H9 (cell line): ENCODE data around the gene ARHGAP24. TPM values are rescaled to one million over a fixed set of nuclear protein-coding genes. Genes with fewer than 3 reads are reported as not detected.

ENCODE experiments used
- DNase-seq: peaks from one replicate; pipeline ENCODE4 v3.0.0-alpha.2; 2017
- H2AFZ ChIP-seq: one replicate; pipeline ENCODE4 v1.6.1; 2013; ENCODE audit warnings: mild to moderate bottlenecking, low read length, control low read depth, moderate library complexity
- H2AK5ac ChIP-seq: 2 replicates; pipeline ENCODE4 v1.6.1; 2013; ENCODE audit warnings: low read length, control low read depth, mixed read lengths; ENCODE audit not compliant: insufficient read length
- H2BK120ac ChIP-seq: one replicate; pipeline ENCODE4 v1.6.1; 2013; ENCODE audit warnings: low read depth, mild to moderate bottlenecking, low read length, control low read depth, inconsistent platforms; ENCODE audit not compliant: poor library complexity, severe bottlenecking
- H2BK12ac ChIP-seq: 2 replicates; pipeline ENCODE4 v1.6.1; 2013; ENCODE audit warnings: low read length, control low read depth, mixed read lengths, low read depth; ENCODE audit not compliant: insufficient read length
- H2BK15ac ChIP-seq: 2 replicates; pipeline ENCODE4 v1.6.1; 2013; ENCODE audit warnings: low read depth, low read length, control low read depth
- H2BK20ac ChIP-seq: one replicate; pipeline ENCODE4 v1.6.1; 2013; ENCODE audit warnings: low read depth, mild to moderate bottlenecking, low read length, control low read depth, inconsistent platforms; ENCODE audit not compliant: poor library complexity, severe bottlenecking
- H2BK5ac ChIP-seq: 2 replicates; pipeline ENCODE4 v1.6.1; 2013; ENCODE audit warnings: low read length, control low read depth, mixed read lengths; ENCODE audit not compliant: insufficient read length
- H3K14ac ChIP-seq: 2 replicates; pipeline ENCODE4 v1.6.1; 2013; ENCODE audit warnings: low read length, control low read depth; ENCODE audit not compliant: insufficient read depth
- H3K18ac ChIP-seq: 2 replicates; pipeline ENCODE4 v1.6.1; 2013; ENCODE audit warnings: low read depth, mild to moderate bottlenecking, mixed read lengths, low read length, control low read depth; ENCODE audit not compliant: insufficient read length
- H3K23ac ChIP-seq: 2 replicates; pipeline ENCODE4 v1.6.1; 2013; ENCODE audit warnings: low read length, control low read depth, mixed read lengths, low read depth; ENCODE audit not compliant: insufficient read length
- H3K23me2 ChIP-seq: 2 replicates; pipeline ENCODE4 v1.6.1; 2013; ENCODE audit warnings: low read depth, mild to moderate bottlenecking, mixed read lengths, low read length, control low read depth; ENCODE audit not compliant: insufficient read length, poor library complexity, severe bottlenecking
- H3K27ac ChIP-seq: 2 replicates; pipeline ENCODE4 v1.5.1; 2013; ENCODE audit warnings: low read length, control low read depth, mixed read lengths, low read depth; ENCODE audit not compliant: insufficient read length
- H3K27me3 ChIP-seq: 2 replicates; pipeline ENCODE4 v1.6.1; 2013; ENCODE audit warnings: low read length, control low read depth, inconsistent platforms; ENCODE audit not compliant: insufficient read depth
- H3K4ac ChIP-seq: 2 replicates; pipeline ENCODE4 v1.6.1; 2013; ENCODE audit warnings: low read depth, mild to moderate bottlenecking, control low read depth, inconsistent platforms, low read length, moderate library complexity
- H3K4me1 ChIP-seq: 2 replicates; pipeline ENCODE4 v1.6.1; 2013; ENCODE audit warnings: low read length, control low read depth, inconsistent platforms; ENCODE audit not compliant: insufficient read depth
- H3K4me2 ChIP-seq: 2 replicates; pipeline ENCODE4 v1.6.1; 2013; ENCODE audit warnings: low read length, control low read depth, mixed read lengths; ENCODE audit not compliant: insufficient read length, insufficient read depth
- H3K56ac ChIP-seq: 2 replicates; pipeline ENCODE4 v1.6.1; 2013; ENCODE audit warnings: low read depth, mild to moderate bottlenecking, mixed read lengths, low read length, control low read depth; ENCODE audit not compliant: insufficient read length
- H3K79me1 ChIP-seq: 2 replicates; pipeline ENCODE4 v1.6.1; 2013; ENCODE audit warnings: low read depth, mild to moderate bottlenecking, moderate library complexity, low read length, control low read depth, inconsistent platforms; ENCODE audit not compliant: insufficient read depth, poor library complexity, severe bottlenecking
- H3K79me2 ChIP-seq: 2 replicates; pipeline ENCODE4 v1.6.1; 2013; ENCODE audit warnings: low read length, control low read depth, inconsistent platforms; ENCODE audit not compliant: insufficient read depth
- H3K9ac ChIP-seq: 2 replicates; pipeline ENCODE4 v1.6.1; 2013; ENCODE audit warnings: low read length, control low read depth, mixed read lengths; ENCODE audit not compliant: insufficient read length; ENCODE audit errors: extremely low read depth
- H3K9me3 ChIP-seq: one replicate; pipeline ENCODE4 v1.6.1; 2013; ENCODE audit warnings: low read depth, low read length, inconsistent platforms; ENCODE audit not compliant: control insufficient read depth
- H3T11ph ChIP-seq: one replicate; pipeline ENCODE4 v1.6.1; 2013; ENCODE audit warnings: mild to moderate bottlenecking, low read length, control low read depth, inconsistent platforms
- H4K20me1 ChIP-seq: one replicate; pipeline ENCODE4 v1.6.1; 2013; ENCODE audit not compliant: control insufficient read depth, insufficient read length, insufficient read depth
- H4K5ac ChIP-seq: 2 replicates; pipeline ENCODE4 v1.6.1; 2013; ENCODE audit warnings: low read depth, mild to moderate bottlenecking, mixed read lengths, low read length, control low read depth; ENCODE audit not compliant: insufficient read length
- H4K8ac ChIP-seq: replicated peaks from 2 replicates; pipeline ENCODE4 v1.6.1; 2013; ENCODE audit warnings: low read length, control low read depth, mixed read lengths, low read depth; ENCODE audit not compliant: insufficient read length
- H4K91ac ChIP-seq: 2 replicates; pipeline ENCODE4 v1.6.1; 2013; ENCODE audit warnings: low read depth, mild to moderate bottlenecking, moderate library complexity, mixed read lengths, low read length, control low read depth; ENCODE audit not compliant: insufficient read length
- H3K27ac Mint-ChIP-seq, 3 experiments: 2 replicates in 2 of 3; 3 replicates in 1 of 3; pipeline ENCODE4 v1.8.0; 2020 to 2021; ENCODE audit warnings: mixed read lengths in 3 of 3, mild to moderate bottlenecking in 1 of 3, moderate library complexity in 1 of 3
- H3K27me3 Mint-ChIP-seq: 2 replicates; pipeline ENCODE4 v1.8.0; 2021; ENCODE audit warnings: low read depth, mild to moderate bottlenecking, moderate library complexity, mixed read lengths
- H3K36me3 Mint-ChIP-seq, 3 experiments: 2 replicates in 2 of 3; 3 replicates in 1 of 3; pipeline ENCODE4 v1.8.0; 2020 to 2021; ENCODE audit warnings: low read depth in 3 of 3, mixed read lengths in 3 of 3; ENCODE audit not compliant: insufficient read depth in 1 of 3
- H3K4me1 Mint-ChIP-seq, 2 experiments: 2 replicates each; pipeline ENCODE4 v1.8.0; 2020; ENCODE audit warnings: mixed read lengths in 2 of 2
- H3K4me3 Mint-ChIP-seq, 2 experiments: 2 replicates in 1 of 2; 3 replicates in 1 of 2; pipeline ENCODE4 v1.8.0; 2020 to 2021; ENCODE audit warnings: mild to moderate bottlenecking in 2 of 2, mixed read lengths in 2 of 2, moderate library complexity in 1 of 2
- H3K9me3 Mint-ChIP-seq, 2 experiments: 2 replicates in 1 of 2; 3 replicates in 1 of 2; pipeline ENCODE4 v1.8.0; 2020; ENCODE audit warnings: mild to moderate bottlenecking in 2 of 2, mixed read lengths in 2 of 2, moderate library complexity in 1 of 2
- total RNA-seq: library from RNA; stranded (reverse); gene quantifications from 2 replicates; pipeline ENCODE4 v1.2.1, GENCODE V29; 2021
- TF ChIP-seq, protein P1 (sequence below): fragments of 200-600 bp; sonication (generic); conservative IDR thresholded peaks from 3 replicates; pipeline ENCODE4 v1.8.0; 2021; ENCODE audit warnings: antibody characterized with exemption, mild to moderate bottlenecking

ARHGAP24 gene
- total RNA-seq, 1 experiment from 2014 or later = 0.37 TPM

GRCh38 chr4:85940151-85940550 is 465.2 kb downstream of the ARHGAP24 start:
- Mint-ChIP-seq H3K27ac (no peak overlapping the region), H3K4me1 (no peaks in the 10 kb centered on the region), H3K4me3 (no peak overlapping the region), H3K9me3 (no peaks in the 10 kb centered on the region), H3K36me3 (no peaks in the 10 kb centered on the region), H3K27me3 (no peaks in the 10 kb centered on the region; the same call in 1 of the 2 replicates)
- Histone ChIP-seq H3K18ac (no peak overlapping the region), H3K79me1 (no peaks in the 10 kb centered on the region), H3K14ac (no peak overlapping the region), H4K8ac (no peak overlapping the region), H3K9me3 (no peaks in the 10 kb centered on the region), H4K5ac (no peak overlapping the region), H3K23ac (no peak overlapping the region), H3K4me2 (no peak overlapping the region), H3K9ac (no peak overlapping the region), H2BK5ac (no peak overlapping the region), H3K56ac (no peak overlapping the region), H2BK120ac (no peak overlapping the region), H2BK20ac (no peak overlapping the region), H2AFZ (no peak overlapping the region), H2AK5ac (no peak overlapping the region), H4K91ac (no peak overlapping the region), H4K20me1 (no peaks in the 10 kb centered on the region), H2BK12ac (no peak overlapping the region), H3T11ph (no peak overlapping the region), H3K79me2 (no peaks in the 10 kb centered on the region), H2BK15ac (no peak overlapping the region), H3K27me3 (no peaks in the 10 kb centered on the region), H3K23me2 (no peaks in the 10 kb centered on the region), H3K4me1 (no peaks in the 10 kb centered on the region), H3K4ac (no peak overlapping the region), H3K27ac (no peak overlapping the region)
- DNase-seq = no peak
- TF ChIP-seq, protein P1, sequence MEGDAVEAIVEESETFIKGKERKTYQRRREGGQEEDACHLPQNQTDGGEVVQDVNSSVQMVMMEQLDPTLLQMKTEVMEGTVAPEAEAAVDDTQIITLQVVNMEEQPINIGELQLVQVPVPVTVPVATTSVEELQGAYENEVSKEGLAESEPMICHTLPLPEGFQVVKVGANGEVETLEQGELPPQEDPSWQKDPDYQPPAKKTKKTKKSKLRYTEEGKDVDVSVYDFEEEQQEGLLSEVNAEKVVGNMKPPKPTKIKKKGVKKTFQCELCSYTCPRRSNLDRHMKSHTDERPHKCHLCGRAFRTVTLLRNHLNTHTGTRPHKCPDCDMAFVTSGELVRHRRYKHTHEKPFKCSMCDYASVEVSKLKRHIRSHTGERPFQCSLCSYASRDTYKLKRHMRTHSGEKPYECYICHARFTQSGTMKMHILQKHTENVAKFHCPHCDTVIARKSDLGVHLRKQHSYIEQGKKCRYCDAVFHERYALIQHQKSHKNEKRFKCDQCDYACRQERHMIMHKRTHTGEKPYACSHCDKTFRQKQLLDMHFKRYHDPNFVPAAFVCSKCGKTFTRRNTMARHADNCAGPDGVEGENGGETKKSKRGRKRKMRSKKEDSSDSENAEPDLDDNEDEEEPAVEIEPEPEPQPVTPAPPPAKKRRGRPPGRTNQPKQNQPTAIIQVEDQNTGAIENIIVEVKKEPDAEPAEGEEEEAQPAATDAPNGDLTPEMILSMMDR = no peak
